Esophagus (tissue), 2 donors: ENCODE measurements around the gene LAMB3. TPM values are rescaled to one million over a fixed set of nuclear protein-coding genes. Genes with fewer than 3 reads are reported as not detected.

Source experiments
- H3K27ac ChIP-seq, 2 donors: one replicate each; pipeline ENCODE4 v1.5.1; 2013; ENCODE audit warnings: low read depth in 2 of 2, mild to moderate bottlenecking in 2 of 2, inconsistent platforms in 1 of 2, low read length in 1 of 2, moderate library complexity in 1 of 2
- H3K27me3 ChIP-seq, 2 donors: one replicate each; pipeline ENCODE4 v1.6.1; 2013; ENCODE audit warnings: low read length in 2 of 2, control low read depth in 1 of 2, mild to moderate bottlenecking in 1 of 2; ENCODE audit not compliant: insufficient read depth in 2 of 2, control insufficient read depth in 1 of 2
- H3K36me3 ChIP-seq, 2 donors: one replicate each; pipeline ENCODE4 v1.6.1; 2013; ENCODE audit warnings: low read length in 1 of 2; ENCODE audit not compliant: control insufficient read depth in 2 of 2, insufficient read depth in 2 of 2
- H3K4me1 ChIP-seq, 2 donors: one replicate each; pipeline ENCODE4 v1.6.1; 2013; ENCODE audit warnings: low read length in 1 of 2; ENCODE audit not compliant: control insufficient read depth in 2 of 2, insufficient read depth in 2 of 2
- H3K4me3 ChIP-seq, 2 donors: one replicate each; pipeline ENCODE4 v1.5.1; 2013; ENCODE audit warnings: low read length in 2 of 2, mild to moderate bottlenecking in 2 of 2, low read depth in 1 of 2, moderate library complexity in 1 of 2
- H3K9me3 ChIP-seq, 2 donors: one replicate each; pipeline ENCODE4 v1.6.1; 2013; ENCODE audit warnings: mild to moderate bottlenecking in 2 of 2, low read depth in 1 of 2, low read length in 1 of 2, moderate library complexity in 1 of 2; ENCODE audit not compliant: control insufficient read depth in 2 of 2, insufficient read depth in 1 of 2
- WGBS, 2 donors: extraction: QIAGEN DNeasy Blood & Tissue Kit; methylation state at CpG; one replicate each; pipeline ENCODE4 v1.1.7; 2013; 5-methylcytosine and 5-hydroxymethylcytosine counted together
- polyA plus RNA-seq, 2 donors: library from polyadenylated mRNA; stranded (reverse); fragments of 200-250 nt; gene quantifications; one replicate each; pipeline ENCODE4 v1.2.3, GENCODE V29; 2013
- donor health status: healthy with polysubstance abuse.
- donor health status: Bipolar disorder and iron deficiency.

LAMB3 gene
- polyA plus RNA-seq, 2 donors, result 15.2 to 31.1 TPM

DNA sequence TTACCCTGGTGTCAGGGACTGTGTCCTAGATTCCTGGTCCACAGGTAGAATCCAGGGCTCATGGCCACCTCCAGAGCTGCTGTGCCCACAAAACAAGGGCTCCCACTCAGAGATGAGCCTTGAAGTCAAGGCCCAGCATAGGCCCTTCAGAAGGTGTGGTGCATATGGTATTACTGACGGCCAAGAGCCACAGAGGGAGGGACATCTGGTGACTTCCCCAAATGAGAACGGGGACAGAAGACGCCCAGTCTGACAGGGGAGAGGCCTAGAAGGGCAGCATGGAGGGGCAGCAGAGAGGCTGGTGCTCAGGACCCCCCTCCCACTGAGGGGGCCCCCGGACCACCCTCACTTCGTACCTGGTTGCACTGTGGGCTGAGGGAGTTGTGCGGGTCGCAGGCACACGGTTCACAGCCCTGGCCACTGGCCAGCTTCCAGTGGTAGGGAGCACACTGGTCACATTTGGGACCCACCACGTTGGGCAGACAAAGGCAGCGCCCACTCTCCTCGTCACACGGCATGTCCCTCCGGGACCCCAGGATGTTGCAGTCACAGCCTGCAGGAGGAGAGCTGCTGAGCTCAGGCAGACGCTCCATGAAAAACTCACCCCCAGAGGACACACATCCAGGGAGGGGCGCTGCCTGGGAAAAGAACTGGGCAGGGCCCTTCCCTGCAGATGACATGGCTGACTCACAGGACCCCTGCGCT is 25.0 kb downstream of the LAMB3 start:
- 61 to 63% methylated on average over 16 of the region's 16 CpGs for WGBS, 2 donors
- Histone ChIP-seq H3K4me1 (peaks cover 8 to 20% of the 10 kb centered on the region in 2 donors), H3K9me3 (no peaks in the 10 kb centered on the region), H3K36me3 (peaks cover 0 to 8% of the 10 kb centered on the region in 2 donors), H3K4me3 (no peak overlapping the region), H3K27me3 (no peaks in the 10 kb centered on the region), H3K27ac (no peak overlapping the region)

DNA sequence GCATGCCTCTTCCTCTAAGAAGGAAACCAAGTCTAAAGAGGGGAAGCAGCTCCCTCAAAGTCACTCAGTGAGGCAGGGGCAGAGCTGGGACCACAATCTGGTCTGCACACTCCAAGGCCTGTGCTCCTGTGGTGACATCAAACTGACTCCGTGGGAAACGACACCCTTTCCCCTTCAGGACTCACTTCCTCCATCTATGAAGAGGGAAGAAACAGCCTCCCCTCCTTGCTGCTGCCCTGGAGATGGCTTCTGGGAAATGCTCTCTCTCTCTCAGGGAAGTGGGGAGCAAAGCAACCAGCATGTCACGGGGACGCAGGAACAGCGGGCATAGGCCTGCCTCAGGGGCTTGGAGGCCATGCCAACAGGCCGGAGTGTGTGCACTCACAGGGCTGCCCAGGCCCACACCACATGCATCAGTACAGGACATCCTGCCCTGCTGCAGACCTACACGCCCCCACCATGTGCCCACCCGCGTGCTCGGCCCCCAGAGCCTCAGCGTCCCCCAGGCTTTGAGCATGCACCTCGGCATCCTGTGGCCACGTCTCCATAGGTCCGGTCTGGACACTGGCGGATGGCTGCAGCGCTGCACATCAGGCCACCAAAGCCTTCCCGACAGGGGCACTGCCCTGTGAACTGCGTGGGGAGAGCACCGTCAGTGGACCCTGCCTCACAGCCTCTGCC is 25.7 kb downstream of the LAMB3 start:
- Histone ChIP-seq H3K27ac (no peak overlapping the region), H3K4me3 (no peak overlapping the region), H3K27me3 (no peaks in the 10 kb centered on the region), H3K36me3 (peaks cover 0 to 6% of the 10 kb centered on the region in 2 donors), H3K9me3 (no peaks in the 10 kb centered on the region), H3K4me1 (peaks cover 6 to 19% of the 10 kb centered on the region in 2 donors)
- 80 to 90% methylated on average over 19 of the region's 19 CpGs for WGBS, 2 donors

DNA sequence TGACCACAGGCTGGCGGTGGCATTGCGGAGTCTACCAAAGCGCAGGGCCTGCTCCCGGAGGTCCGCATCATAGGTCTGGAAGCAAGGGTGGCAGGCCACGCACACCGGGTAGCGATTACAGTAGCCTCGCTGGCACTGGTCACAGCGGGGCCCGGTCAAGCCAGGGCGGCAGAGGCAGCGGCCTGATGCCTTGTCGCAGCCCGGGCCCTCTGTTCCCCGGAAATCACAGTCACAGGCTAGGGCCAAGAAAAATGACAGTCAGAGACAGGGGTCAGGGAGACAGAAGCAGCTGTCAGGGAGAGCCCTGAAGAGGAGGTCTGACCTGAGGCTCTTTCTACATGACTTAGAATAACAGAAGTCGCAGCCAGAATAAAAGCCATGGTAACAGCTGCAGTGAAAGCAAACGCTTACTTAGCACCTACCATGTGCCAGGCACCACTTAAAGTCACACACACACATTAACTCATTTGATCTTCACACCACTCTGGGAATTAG is 26.4 kb downstream of the LAMB3 start:
- Histone ChIP-seq H3K27me3 (no peaks in the 10 kb centered on the region), H3K27ac (no peak overlapping the region), H3K4me3 (no peak overlapping the region), H3K4me1 (peaks cover 5 to 21% of the 10 kb centered on the region in 2 donors), H3K36me3 (peaks cover 0 to 6% of the 10 kb centered on the region in 2 donors), H3K9me3 (no peaks in the 10 kb centered on the region)
- 66 to 74% methylated on average over 18 of the region's 18 CpGs for WGBS, 2 donors

DNA sequence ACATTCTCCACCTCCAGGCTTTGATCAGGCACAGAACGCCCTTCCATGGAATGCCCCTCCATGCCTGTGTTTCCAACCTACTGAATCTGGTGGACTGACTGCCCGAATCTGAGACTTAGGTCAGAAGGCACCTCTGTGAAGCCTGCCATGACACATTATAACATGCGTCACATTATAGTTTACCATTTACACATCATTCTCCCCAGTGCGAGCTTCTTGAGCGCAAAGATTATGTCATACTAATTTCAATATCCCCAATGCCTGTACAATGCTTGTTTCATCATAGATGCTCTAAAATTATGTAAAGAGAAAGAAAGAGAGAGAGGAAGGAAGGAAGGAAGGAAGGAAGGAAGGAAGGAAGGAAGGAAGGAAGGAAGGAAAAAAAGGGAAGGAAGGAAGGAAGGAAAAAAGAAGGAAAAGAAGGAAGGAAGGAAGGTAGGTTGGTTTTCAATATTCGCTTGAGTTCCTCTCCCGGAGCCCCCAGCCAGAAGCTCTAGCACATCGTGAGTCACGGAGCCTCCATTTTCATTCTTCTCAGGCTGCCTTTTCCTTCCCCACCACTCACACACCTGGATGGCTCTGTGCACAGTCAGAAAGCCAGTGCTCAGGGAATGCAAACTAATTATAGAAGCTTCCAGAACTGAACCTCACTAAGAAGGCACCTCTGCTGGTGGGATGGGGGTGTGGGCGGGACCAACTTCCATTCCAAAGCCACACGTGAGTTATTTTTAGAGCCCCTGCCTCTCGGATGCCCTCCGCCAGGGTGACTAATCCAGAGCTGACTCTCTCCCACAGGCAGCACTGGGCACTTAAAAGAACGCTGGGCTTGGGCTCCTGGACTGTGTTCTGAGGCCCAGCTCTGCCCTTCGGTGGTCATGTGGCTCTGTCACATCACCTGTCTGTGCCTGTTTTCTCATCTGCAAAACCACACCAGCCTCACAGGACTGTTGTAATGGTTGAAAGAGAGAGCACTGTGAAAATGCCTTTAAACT is 27.4 kb downstream of the LAMB3 start:
- 75 to 80% methylated on average over 15 of the region's 15 CpGs for WGBS, 2 donors
- peaks cover 4 to 20% of the 10 kb centered on the region in 2 donors for H3K4me1 ChIP-seq

DNA sequence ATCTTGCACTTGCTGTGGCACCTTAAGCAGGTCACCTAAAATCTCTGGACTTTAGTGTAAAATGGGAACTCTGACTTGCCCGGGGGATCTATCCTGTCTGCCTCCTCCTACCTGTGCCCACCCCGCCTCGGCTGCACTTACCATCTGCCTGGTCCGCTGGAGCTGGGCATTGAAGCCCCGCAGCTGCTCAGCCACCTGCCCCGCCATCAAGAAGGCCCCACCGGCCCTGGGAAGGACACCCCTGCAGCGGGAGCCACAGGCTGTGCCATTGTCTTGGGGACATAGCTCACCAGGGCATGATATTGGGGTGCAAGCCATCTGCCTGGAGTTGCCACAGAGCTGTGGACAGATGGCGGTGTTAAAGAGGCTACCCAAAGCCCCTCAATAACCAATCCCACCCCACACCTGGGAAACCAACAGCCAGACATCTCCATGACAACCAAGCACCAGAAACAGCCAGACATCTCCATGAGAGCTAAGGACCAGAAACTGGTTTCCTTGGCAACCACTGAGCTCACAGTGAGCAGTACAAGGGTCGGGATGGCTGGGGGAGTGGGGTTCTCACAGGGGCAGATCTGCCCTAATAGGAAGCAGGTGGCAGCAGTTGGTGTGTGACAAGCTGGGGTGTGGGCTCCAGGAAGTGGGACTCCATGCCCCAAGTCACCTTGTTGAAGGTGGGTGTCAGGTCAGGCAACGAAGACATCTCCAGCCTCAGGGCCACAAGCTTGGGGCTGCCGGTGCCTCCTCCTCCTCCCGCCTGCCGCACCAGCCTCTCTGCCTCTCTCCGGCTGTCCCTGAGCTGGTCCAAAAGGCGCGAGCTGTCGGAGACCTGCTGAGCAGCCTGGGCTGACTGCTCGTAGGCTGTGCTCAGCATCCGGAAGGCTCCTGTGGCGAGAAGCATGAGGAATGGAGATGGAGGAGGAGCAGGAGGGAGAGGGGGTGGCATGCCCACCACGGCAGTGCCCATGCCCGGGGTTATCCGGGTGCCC is 29.1 kb downstream of the LAMB3 start:
- Histone ChIP-seq H3K27ac (no peak overlapping the region), H3K27me3 (no peaks in the 10 kb centered on the region), H3K4me3 (no peak overlapping the region), H3K4me1 (peaks cover 4 to 20% of the 10 kb centered on the region in 2 donors), H3K36me3 (peaks cover 0 to 6% of the 10 kb centered on the region in 2 donors), H3K9me3 (no peaks in the 10 kb centered on the region)
- WGBS, 2 donors, result 87 to 89% methylated on average over 23 to 24 of the region's 24 CpGs

More for the DNA sequence above, 27.4 kb downstream of the LAMB3 start:
- no peaks in the 10 kb centered on the region for H3K9me3 ChIP-seq
- H3K4me3 ChIP-seq, result no peak overlapping the region
- H3K36me3 ChIP-seq, result peaks cover 0 to 6% of the 10 kb centered on the region in 2 donors
- H3K27ac ChIP-seq, result no peak overlapping the region
- no peaks in the 10 kb centered on the region for H3K27me3 ChIP-seq

DNA sequence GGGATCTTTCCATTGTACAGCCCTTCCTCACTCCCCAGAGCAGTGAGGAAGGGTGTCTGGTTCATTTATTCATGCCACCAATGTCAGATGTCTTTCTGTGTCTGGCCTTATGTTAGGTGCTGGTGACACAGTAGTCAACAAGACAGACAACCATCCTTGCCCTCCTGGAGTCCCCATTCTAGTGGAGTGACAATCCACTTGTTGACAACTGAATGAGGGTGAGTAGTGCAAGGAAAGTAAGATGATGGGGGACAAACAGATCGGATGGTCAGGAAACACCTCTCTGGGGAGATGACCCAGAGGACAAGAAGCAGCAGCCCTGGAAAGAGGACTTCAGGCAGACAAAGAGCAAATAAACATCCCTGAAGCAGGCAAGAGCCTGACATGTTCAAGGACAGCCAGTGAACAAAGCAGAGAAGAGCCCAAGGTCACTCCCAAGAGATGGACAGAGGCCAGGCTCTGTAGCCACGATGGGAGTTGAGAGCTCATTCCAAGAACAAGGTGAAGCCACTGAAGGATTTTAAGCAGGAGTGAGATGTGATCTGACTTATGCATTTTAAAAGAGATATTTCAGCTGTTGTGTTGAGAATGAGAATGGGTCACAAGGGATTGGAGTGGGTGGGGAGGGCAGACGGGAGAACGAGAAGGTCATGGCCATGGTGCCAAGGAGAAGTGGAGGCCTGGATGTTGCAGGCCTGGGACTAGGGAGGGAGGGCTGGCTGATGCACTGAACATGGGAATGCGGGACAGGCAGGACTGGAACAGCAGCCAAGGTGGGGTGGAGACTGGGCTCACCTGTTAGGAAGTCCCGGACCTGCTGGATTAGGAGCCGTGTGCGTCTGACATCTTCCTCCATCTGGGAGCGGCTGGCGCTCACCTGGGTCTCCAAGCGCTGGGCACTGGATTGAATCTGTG is 30.2 kb downstream of the LAMB3 start:
- 60 to 64% methylated on average over 11 of the region's 11 CpGs for WGBS, 2 donors
- Histone ChIP-seq H3K4me3 (no peak overlapping the region), H3K36me3 (peaks cover 0 to 3% of the 10 kb centered on the region in 2 donors)

DNA sequence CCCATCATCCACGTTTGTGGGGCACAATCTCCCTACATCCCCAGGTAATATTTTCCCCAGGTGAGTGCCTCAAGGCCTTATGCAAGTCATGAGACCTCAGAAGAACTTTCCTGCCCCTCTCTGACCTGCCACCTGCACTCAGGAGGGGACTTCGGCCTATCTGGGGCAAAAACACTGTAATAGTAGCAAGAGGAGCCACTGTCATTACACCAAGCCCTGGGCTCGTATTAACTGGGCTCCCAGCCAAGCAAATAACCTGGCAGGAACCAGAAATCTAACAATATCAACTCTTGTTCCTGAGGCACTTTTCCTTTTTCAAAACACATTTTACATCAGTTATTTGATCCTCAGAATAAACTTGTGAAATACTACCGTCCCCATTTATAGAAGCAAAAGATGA is 30.9 kb downstream of the LAMB3 start:
- Histone ChIP-seq H3K27me3 (no peaks in the 10 kb centered on the region), H3K4me3 (no peak overlapping the region), H3K36me3 (no peaks in the 10 kb centered on the region), H3K27ac (no peak overlapping the region), H3K9me3 (no peaks in the 10 kb centered on the region), H3K4me1 (peaks cover 4 to 10% of the 10 kb centered on the region in 2 donors)
- 31 to 35% methylated on average over 4 of the region's 4 CpGs for WGBS, 2 donors

More for the DNA sequence above, 30.2 kb downstream of the LAMB3 start:
- H3K27me3 ChIP-seq, result no peaks in the 10 kb centered on the region
- no peaks in the 10 kb centered on the region for H3K9me3 ChIP-seq
- no peak overlapping the region for H3K27ac ChIP-seq
- peaks cover 4 to 14% of the 10 kb centered on the region in 2 donors for H3K4me1 ChIP-seq

DNA sequence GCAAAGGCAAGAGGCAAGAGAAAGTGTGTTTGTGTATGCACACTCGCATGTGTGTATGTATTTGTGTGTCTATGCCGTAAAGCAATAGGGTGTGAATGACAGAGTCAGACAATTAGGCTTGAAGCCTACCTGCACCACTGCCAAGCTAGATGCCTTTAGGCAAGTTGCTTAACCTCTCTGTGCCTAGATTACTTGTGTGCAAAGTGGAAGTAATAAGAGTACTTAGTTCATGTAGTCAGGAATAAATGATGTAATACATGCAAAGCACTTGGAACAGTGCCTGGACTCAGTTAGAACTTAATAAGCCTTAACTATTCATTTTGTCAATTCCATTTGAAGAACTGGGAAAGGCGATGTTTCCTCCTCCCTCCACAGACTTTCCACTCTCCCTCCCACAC is 31.7 kb downstream of the LAMB3 start:
- H3K27me3 ChIP-seq, result no peaks in the 10 kb centered on the region
- no peak overlapping the region for H3K27ac ChIP-seq
- H3K36me3 ChIP-seq, result no peaks in the 10 kb centered on the region
- peaks cover 0 to 10% of the 10 kb centered on the region in 2 donors for H3K4me1 ChIP-seq
- no peaks in the 10 kb centered on the region for H3K9me3 ChIP-seq
- WGBS, 2 donors, result 55 to 69% methylated on average over 3 of the region's 3 CpGs
- H3K4me3 ChIP-seq, result no peak overlapping the region
